ENCODE results near the gene ZSWIM8. TPM values are rescaled to one million over a fixed set of nuclear protein-coding genes. Genes with fewer than 3 reads are reported as not detected.

ZSWIM8 gene
- total RNA-seq, 1 experiment from 2014 or later = 59.1 TPM

- H3K4me1 Mint-ChIP-seq = peaks cover 29% of the 10 kb centered on the region
- no peak for TF ChIP-seq TP53 (CRISPR knock-in tag; IDR thresholded peaks at IDR 0.05)
- no peak for TF ChIP-seq ATF3 (CRISPR knock-in tag; conservative IDR thresholded peaks at IDR 0.05)
- no peak for TF ChIP-seq ATF2 (CRISPR knock-in tag; IDR thresholded peaks at IDR 0.05; ENCODE audit: borderline replicate concordance, low read depth)
- TF ChIP-seq NR1H2 (CRISPR knock-in tag; IDR thresholded peaks at IDR 0.05) = no peak
- CTCF ChIA-PET = interaction anchor here (1.5 kb wide), 1 partner anchor 11 kb away, joined by 4 read pairs; the partner anchor contains the start of gene ZSWIM8
- no peaks in the 10 kb centered on the region for H3K27me3 Mint-ChIP-seq (ENCODE audit: low read depth)
- H3K4me3 Mint-ChIP-seq = peak overlapping the region; percentile 91
- POLR2A ChIA-PET = no interaction called here
- H3K36me3 Mint-ChIP-seq = peaks cover 28% of the 10 kb centered on the region
- no peaks in the 10 kb centered on the region for H3K9me3 Mint-ChIP-seq
- DNase-seq (ENCODE audit: low spot score) = no peak
- no peak for ATAC-seq
- H3K27ac Mint-ChIP-seq = peak overlapping the region; percentile 55; the same call in 1 of the 2 replicates
These were observed 10.8 kb upstream of the ZSWIM8 start for GRCh38 chr10:73774637-73775036.

- TF ChIP-seq IRF1 (CRISPR knock-in tag; IDR thresholded peaks at IDR 0.05) = no peak
- no peak for TF ChIP-seq AR (CRISPR knock-in tag; IDR thresholded peaks at IDR 0.05)
- no peak for TF ChIP-seq SOX15 (CRISPR knock-in tag; IDR thresholded peaks at IDR 0.05)
- no peak for TF ChIP-seq NFYB (CRISPR knock-in tag; conservative IDR thresholded peaks at IDR 0.05; ENCODE audit: low read depth)
- TF ChIP-seq NR2C2 (CRISPR knock-in tag; IDR thresholded peaks at IDR 0.05) = no peak
- no peak for TF ChIP-seq ZNF425 (CRISPR knock-in tag; conservative IDR thresholded peaks at IDR 0.05)
- TF ChIP-seq JUN (CRISPR knock-in tag; IDR thresholded peaks at IDR 0.05) = no peak
- TF ChIP-seq FOXP1 (CRISPR knock-in tag; IDR thresholded peaks at IDR 0.05; ENCODE audit: borderline replicate concordance) = no peak
- TF ChIP-seq HMGA2 (CRISPR knock-in tag; IDR thresholded peaks at IDR 0.05) = no peak
- TF ChIP-seq ZNF121 (CRISPR knock-in tag; IDR thresholded peaks at IDR 0.05) = peak; percentile 53; the same call in 1 of the 2 replicates
- TF ChIP-seq ERG (CRISPR knock-in tag; IDR thresholded peaks at IDR 0.05) = 0 out of 2 replicates have a peak, but pooled peaks have one; percentile 13
- ATAC-seq (no peak), DNase-seq (ENCODE audit: low spot score) (no peak)
- peaks cover 21% of the 10 kb centered on the region for H3K36me3 Mint-ChIP-seq
- no peak overlapping the region for H3K27ac Mint-ChIP-seq
- H3K4me3 Mint-ChIP-seq = no peak overlapping the region
- H3K27me3 Mint-ChIP-seq (ENCODE audit: low read depth) = no peaks in the 10 kb centered on the region
- H3K4me1 Mint-ChIP-seq = peaks cover 38% of the 10 kb centered on the region
- ChIA-PET CTCF (interaction anchor here (0.7 kb wide), 2 partner anchors 27 to 29 kb away, joined by 3 read pairs; no protein-coding TSS in a partner anchor), POLR2A (interaction anchor here (0.7 kb wide), 1 partner anchor 33 kb away, joined by 3 read pairs; no protein-coding TSS in a partner anchor)
- no peaks in the 10 kb centered on the region for H3K9me3 Mint-ChIP-seq
These were observed 6.4 kb upstream of the ZSWIM8 start for GRCh38 chr10:73779018-73779417.

All from WTC11 (cell line).